ENCODE measurements around the gene ZDHHC6.

The ZDHHC6 gene

DNA sequence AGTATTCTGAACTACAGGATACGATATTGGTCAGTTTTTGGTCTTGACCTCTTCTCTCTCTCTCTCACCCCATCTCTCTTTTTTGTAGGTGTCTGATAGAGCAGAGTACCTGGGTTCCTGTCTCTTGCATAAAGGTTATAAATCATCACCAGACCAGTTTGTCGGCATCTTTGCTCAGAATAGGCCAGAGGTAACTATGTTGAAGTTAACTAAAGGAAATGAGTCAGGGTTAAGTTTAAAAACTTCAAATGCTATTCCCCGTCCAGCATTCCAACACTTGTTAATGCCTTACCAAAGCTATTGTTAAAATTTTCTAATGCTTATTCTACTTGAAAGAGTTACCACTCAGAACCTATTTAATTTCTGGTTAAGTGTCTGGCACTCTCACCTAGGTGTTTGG, 42.1 kb downstream of the ZDHHC6 start:
- Histone ChIP-seq H3K9me2 (replicated peaks; ENCODE audit: insufficient read depth, low read length) (no peaks in the 10 kb centered on the region), H3K27me3 (replicated peaks; ENCODE audit: insufficient read depth, low read length) (no peaks in the 10 kb centered on the region), H2AFZ (ENCODE audit: low read length) (no peak overlapping the region), H3K36me3 (replicated peaks; ENCODE audit: insufficient read depth, low read length) (no peaks in the 10 kb centered on the region; the same call in 1 of the 2 replicates), H3K9ac (ENCODE audit: low read length) (no peak overlapping the region), H3F3A (ENCODE audit: insufficient read depth, low read length) (no peaks in the 10 kb centered on the region), H3K4me3 (ENCODE audit: low read length) (no peak overlapping the region), H3K4me2 (ENCODE audit: low read depth, low read length) (no peak overlapping the region), H3K79me2 (ENCODE audit: low read length) (no peaks in the 10 kb centered on the region), H3K27ac (ENCODE audit: low read length) (no peak overlapping the region), H3K9me3 (replicated peaks; ENCODE audit: insufficient read depth, low read length) (no peaks in the 10 kb centered on the region), H3K4me1 (ENCODE audit: low read length) (no peaks in the 10 kb centered on the region), H4K20me1 (ENCODE audit: insufficient read depth, low read length) (no peaks in the 10 kb centered on the region)
- DNase-seq, result no peak
- TF ChIP-seq EZH2phosphoT487 (IDR thresholded peaks at IDR 0.05; ENCODE audit: low read length) (no peak), EZH2 (optimal IDR thresholded peaks at IDR 0.05; ENCODE audit: low read depth, low read length) (no peak)
- TF ChIP-seq, protein P1, sequence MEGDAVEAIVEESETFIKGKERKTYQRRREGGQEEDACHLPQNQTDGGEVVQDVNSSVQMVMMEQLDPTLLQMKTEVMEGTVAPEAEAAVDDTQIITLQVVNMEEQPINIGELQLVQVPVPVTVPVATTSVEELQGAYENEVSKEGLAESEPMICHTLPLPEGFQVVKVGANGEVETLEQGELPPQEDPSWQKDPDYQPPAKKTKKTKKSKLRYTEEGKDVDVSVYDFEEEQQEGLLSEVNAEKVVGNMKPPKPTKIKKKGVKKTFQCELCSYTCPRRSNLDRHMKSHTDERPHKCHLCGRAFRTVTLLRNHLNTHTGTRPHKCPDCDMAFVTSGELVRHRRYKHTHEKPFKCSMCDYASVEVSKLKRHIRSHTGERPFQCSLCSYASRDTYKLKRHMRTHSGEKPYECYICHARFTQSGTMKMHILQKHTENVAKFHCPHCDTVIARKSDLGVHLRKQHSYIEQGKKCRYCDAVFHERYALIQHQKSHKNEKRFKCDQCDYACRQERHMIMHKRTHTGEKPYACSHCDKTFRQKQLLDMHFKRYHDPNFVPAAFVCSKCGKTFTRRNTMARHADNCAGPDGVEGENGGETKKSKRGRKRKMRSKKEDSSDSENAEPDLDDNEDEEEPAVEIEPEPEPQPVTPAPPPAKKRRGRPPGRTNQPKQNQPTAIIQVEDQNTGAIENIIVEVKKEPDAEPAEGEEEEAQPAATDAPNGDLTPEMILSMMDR (IDR thresholded peaks at IDR 0.05; ENCODE audit: low read length), result no peak

DNA sequence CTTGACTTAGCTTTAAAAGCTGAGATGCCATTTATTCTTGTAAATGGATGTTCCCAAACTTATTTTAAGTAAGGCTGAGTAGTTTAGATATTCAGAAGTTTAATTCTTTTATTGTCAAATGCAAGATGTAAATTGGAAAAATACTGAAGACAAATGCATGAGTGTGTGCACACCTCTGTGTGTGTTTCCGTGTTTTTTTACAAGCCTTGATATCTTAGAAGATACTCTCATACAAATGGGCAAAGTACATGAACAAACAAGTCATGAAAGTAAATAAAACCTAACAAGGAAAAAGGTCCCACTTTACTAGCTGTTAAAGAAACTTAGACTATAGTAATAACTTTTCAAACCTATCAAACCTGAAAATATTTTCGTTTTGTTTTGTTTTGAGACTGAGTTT, 43.8 kb downstream of the ZDHHC6 start:
- TF ChIP-seq EZH2phosphoT487 (IDR thresholded peaks at IDR 0.05; ENCODE audit: low read length) (no peak), EZH2 (optimal IDR thresholded peaks at IDR 0.05; ENCODE audit: low read depth, low read length) (no peak)
- TF ChIP-seq, protein P1 (IDR thresholded peaks at IDR 0.05; ENCODE audit: low read length), result no peak
- Histone ChIP-seq H3K4me2 (ENCODE audit: low read depth, low read length) (no peak overlapping the region), H4K20me1 (ENCODE audit: insufficient read depth, low read length) (no peaks in the 10 kb centered on the region), H3K9ac (ENCODE audit: low read length) (no peak overlapping the region), H3K4me3 (ENCODE audit: low read length) (no peak overlapping the region), H3F3A (ENCODE audit: insufficient read depth, low read length) (no peaks in the 10 kb centered on the region), H3K27ac (ENCODE audit: low read length) (no peak overlapping the region), H3K4me1 (ENCODE audit: low read length) (no peaks in the 10 kb centered on the region), H3K36me3 (replicated peaks; ENCODE audit: insufficient read depth, low read length) (no peaks in the 10 kb centered on the region; the same call in 1 of the 2 replicates), H3K27me3 (replicated peaks; ENCODE audit: insufficient read depth, low read length) (no peaks in the 10 kb centered on the region), H3K79me2 (ENCODE audit: low read length) (no peaks in the 10 kb centered on the region), H3K9me2 (replicated peaks; ENCODE audit: insufficient read depth, low read length) (no peaks in the 10 kb centered on the region), H2AFZ (ENCODE audit: low read length) (no peak overlapping the region), H3K9me3 (replicated peaks; ENCODE audit: insufficient read depth, low read length) (no peaks in the 10 kb centered on the region)
- no peak for DNase-seq

DNA sequence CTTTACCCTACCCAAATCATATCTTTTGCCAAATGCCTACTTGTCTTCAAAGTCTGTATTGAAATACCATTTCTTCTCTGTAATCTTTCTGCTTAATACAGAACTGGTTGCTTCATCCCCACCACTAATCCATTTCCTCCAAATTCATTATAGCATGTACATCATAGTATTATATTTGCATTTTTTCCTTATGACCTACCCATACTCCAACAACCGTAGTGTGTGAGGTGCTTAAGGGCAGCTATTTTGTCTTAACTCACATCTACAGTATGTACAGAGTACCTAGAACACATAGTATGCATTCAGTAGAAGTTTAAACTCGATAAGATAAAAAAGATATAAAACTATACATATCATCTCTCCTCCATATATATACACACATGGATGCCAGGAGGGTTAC, 49.1 kb downstream of the ZDHHC6 start:
- no peaks in the 10 kb centered on the region for H3F3A ChIP-seq (ENCODE audit: insufficient read depth, low read length)
- H3K4me2 ChIP-seq (ENCODE audit: low read depth, low read length), result no peak overlapping the region
- no peaks in the 10 kb centered on the region for H3K9me3 ChIP-seq (replicated peaks; ENCODE audit: insufficient read depth, low read length)
- H4K20me1 ChIP-seq (ENCODE audit: insufficient read depth, low read length), result no peaks in the 10 kb centered on the region
- no peak for DNase-seq
- TF ChIP-seq EZH2phosphoT487 (IDR thresholded peaks at IDR 0.05; ENCODE audit: low read length) (no peak), EZH2 (optimal IDR thresholded peaks at IDR 0.05; ENCODE audit: low read depth, low read length) (no peak)
- TF ChIP-seq, protein P1 (IDR thresholded peaks at IDR 0.05; ENCODE audit: low read length), result no peak
- no peaks in the 10 kb centered on the region for H3K36me3 ChIP-seq (replicated peaks; ENCODE audit: insufficient read depth, low read length)
- H3K4me3 ChIP-seq (ENCODE audit: low read length), result no peak overlapping the region
- H3K27ac ChIP-seq (ENCODE audit: low read length), result no peak overlapping the region
- no peak overlapping the region for H3K9ac ChIP-seq (ENCODE audit: low read length)
- no peaks in the 10 kb centered on the region for H3K79me2 ChIP-seq (ENCODE audit: low read length)
- no peak overlapping the region for H2AFZ ChIP-seq (ENCODE audit: low read length)
- no peaks in the 10 kb centered on the region for H3K9me2 ChIP-seq (replicated peaks; ENCODE audit: insufficient read depth, low read length)
- no peaks in the 10 kb centered on the region for H3K4me1 ChIP-seq (ENCODE audit: low read length)
- H3K27me3 ChIP-seq (replicated peaks; ENCODE audit: insufficient read depth, low read length), result no peaks in the 10 kb centered on the region
